Hematopoietic multipotent progenitor cell treated with erythropoietin and hydrocortisone succinate and interleukin-3 and kit ligand, for 17 days (in vitro differentiated cells): ENCODE results near the gene AKT1.

Source experiments
- DNase-seq: peaks from one replicate; pipeline ENCODE4 v3.0.0-alpha.2; 2015; ENCODE audit warnings: low spot score

AKT1 gene

GRCh38 chr14:104753528-104754212 lies 41.9 kb downstream of the AKT1 start:
- no peak for DNase-seq

GRCh38 chr14:104752735-104753527 lies 42.6 kb downstream of the AKT1 start, which contains the start of gene SIVA1:
Gene SIVA1 (plus strand): TSS chr14:104753147. CDS start chr14:104753202, 55 bp downstream.
- peak; percentile 94 for DNase-seq

- DNase-seq: no peak
These were observed 43.2 kb downstream of the AKT1 start for GRCh38 chr14:104752423-104752734.

- no peak for DNase-seq
These were observed 43.8 kb downstream of the AKT1 start for GRCh38 chr14:104751539-104752422.

GRCh38 chr14:104750753-104751057 lies 44.8 kb downstream of the AKT1 start:
- peak; percentile 34 for DNase-seq

- no peak for DNase-seq
These were observed 45.3 kb downstream of the AKT1 start for GRCh38 chr14:104750056-104750752.

GRCh38 chr14:104749111-104749649 lies 46.4 kb downstream of the AKT1 start:
- no peak for DNase-seq

GRCh38 chr14:104747876-104748275 lies 47.7 kb downstream of the AKT1 start:
- no peak for DNase-seq

- no peak for DNase-seq
These were observed 48.5 kb downstream of the AKT1 start for GRCh38 chr14:104746934-104747481.

- no peak for DNase-seq
These were observed 49.4 kb downstream of the AKT1 start for GRCh38 chr14:104746071-104746545.

- no peak for DNase-seq
These were observed 50.1 kb downstream of the AKT1 start for GRCh38 chr14:104745431-104745830.

- DNase-seq: no peak
These were observed 51.1 kb downstream of the AKT1 start for GRCh38 chr14:104744484-104744883.

GRCh38 chr14:104743461-104744380 lies 51.8 kb downstream of the AKT1 start:
- no peak for DNase-seq

- no peak for DNase-seq
These were observed 52.7 kb downstream of the AKT1 start for GRCh38 chr14:104742586-104743455.

GRCh38 chr14:104741803-104742251 lies 53.7 kb downstream of the AKT1 start:
- DNase-seq: no peak

- DNase-seq: no peak
These were observed 54.3 kb downstream of the AKT1 start for GRCh38 chr14:104741108-104741802.

GRCh38 chr14:104739546-104740516 lies 55.7 kb downstream of the AKT1 start:
- peak; percentile 37 for DNase-seq
